PC-3 (cell line): Measurements from ENCODE around the gene ATP6AP1.

Experiments
- CTCF ChIP-seq: fragments of 300-600 bp; sonication (generic); conservative IDR thresholded peaks from 2 replicates; pipeline ENCODE4 v1.5.1; 2017; ENCODE audit warnings: antibody characterized with exemption, low read depth, mild to moderate bottlenecking, low read length
- EZH2 ChIP-seq: fragments of 300-600 bp; sonication (generic); IDR thresholded peaks from one replicate; pipeline ENCODE4 v1.6.1; 2017; ENCODE audit warnings: antibody characterized with exemption, mild to moderate bottlenecking, low read length; ENCODE audit not compliant: unreplicated experiment

GRCh38 chrX:154411981-154412340 is 16.5 kb upstream of the ATP6AP1 start:
- TF ChIP-seq CTCF (no peak), EZH2 (no peak)
